A673 (cell line): ENCODE measurements around the gene ETV1. TPM values are rescaled to one million over a fixed set of nuclear protein-coding genes. Genes with fewer than 3 reads are reported as not detected.

Source experiments
- BruUV-seq: library from RNA; stranded (reverse); fragments of 400-500 nt; replicated peaks from 2 replicates; lab custom pipeline; 2021; lab: Mats Ljungman, UMichigan
- CTCF ChIA-PET: fragments of 300-600 bp; sonication (Branson Sonifier 250); formaldehyde crosslinking; loops from one replicate; lab custom pipeline; 2022; ENCODE audit warnings: antibody characterized with exemption; lab: Charles Lee
- POLR2A ChIA-PET: fragments of 300-600 bp; sonication (Branson Sonifier 250); formaldehyde crosslinking; loops from one replicate; lab custom pipeline; 2022; ENCODE audit warnings: antibody characterized with exemption; ENCODE audit not compliant: low non-redundant PET; lab: Charles Lee
- DNase-seq: peaks from one replicate; pipeline ENCODE4 v3.0.0-alpha.2; 2015; ENCODE audit warnings: low spot score
- H3K27ac ChIP-seq: fragments of 200-600 bp; sonication (generic); 2 replicates; pipeline ENCODE4 v1.5.1; 2016; ENCODE audit warnings: mixed run types, low read depth, mild to moderate bottlenecking, mixed read lengths, antibody characterized with exemption, low read length; ENCODE audit not compliant: poor library complexity, severe bottlenecking
- H3K27me3 ChIP-seq: fragments of 200-600 bp; sonication (generic); replicated peaks from 2 replicates; pipeline ENCODE4 v1.6.1; 2017; ENCODE audit warnings: mixed run types, low read depth, mild to moderate bottlenecking, mixed read lengths, antibody characterized with exemption, low read length; ENCODE audit not compliant: insufficient read depth, poor library complexity
- H3K36me3 ChIP-seq: fragments of 200-600 bp; sonication (generic); 2 replicates; pipeline ENCODE4 v1.6.1; 2016; ENCODE audit warnings: mixed run types, mild to moderate bottlenecking, mixed read lengths, antibody characterized with exemption, low read length; ENCODE audit not compliant: insufficient read depth, poor library complexity, severe bottlenecking
- H3K4me1 ChIP-seq: fragments of 200-600 bp; sonication (generic); 2 replicates; pipeline ENCODE4 v1.6.1; 2017; ENCODE audit warnings: mixed run types, mild to moderate bottlenecking, mixed read lengths, antibody characterized with exemption, low read length; ENCODE audit not compliant: insufficient read depth, poor library complexity, severe bottlenecking
- H3K4me3 ChIP-seq: fragments of 200-600 bp; sonication (generic); 2 replicates; pipeline ENCODE4 v1.5.1; 2016; ENCODE audit warnings: low read depth, mixed run types, mild to moderate bottlenecking, mixed read lengths, low read length; ENCODE audit not compliant: poor library complexity, severe bottlenecking
- H3K9me3 ChIP-seq: fragments of 200-600 bp; sonication (generic); 2 replicates; pipeline ENCODE4 v1.6.1; 2016; ENCODE audit warnings: mixed run types, low read depth, mild to moderate bottlenecking, mixed read lengths, antibody characterized with exemption, low read length; ENCODE audit not compliant: poor library complexity, severe bottlenecking
- CTCF ChIP-seq: fragments of 300-800, 200-600 bp; sonication (generic); conservative IDR thresholded peaks from 2 replicates; pipeline ENCODE4 v1.5.1; 2017; ENCODE audit warnings: low read depth, mild to moderate bottlenecking, antibody characterized with exemption, low read length, moderate library complexity, mixed read lengths
- EZH2 ChIP-seq: fragments of 200-600 bp; sonication (generic); IDR thresholded peaks from 2 replicates; pipeline ENCODE4 v1.6.1; 2017; ENCODE audit warnings: borderline replicate concordance, low read depth, mild to moderate bottlenecking, mixed read lengths, antibody characterized with exemption, low read length; ENCODE audit not compliant: poor library complexity, severe bottlenecking
- intact Hi-C: fragments of 100-400 bp; cut with micrococcal nuclease; formaldehyde crosslinking; loops from one replicate; pipeline ENCODE4 v1.10.0; 2022; ENCODE audit not compliant: unreplicated experiment
- total RNA-seq: library from RNA; stranded (reverse); gene quantifications from 2 replicates; pipeline ENCODE4 v1.2.3, GENCODE V29; 2021

The ETV1 gene
- total RNA-seq, 1 experiment from 2014 or later, result 84.1 TPM

- CTCF ChIA-PET, result no interaction called here
- TF ChIP-seq CTCF (no peak), EZH2 (no peak)
- POLR2A ChIA-PET, result no interaction called here
- peak overlapping the region; percentile 91 for H3K27ac ChIP-seq
- no peaks in the 10 kb centered on the region for H3K36me3 ChIP-seq
- BruUV-seq, result no TSS peak
- peaks cover 18% of the 10 kb centered on the region for H3K4me1 ChIP-seq
- DNase-seq, result peak; percentile 100
- H3K27me3 ChIP-seq, result no peaks in the 10 kb centered on the region
- H3K4me3 ChIP-seq, result peak overlapping the region; percentile 62
- intact Hi-C loops, result no loop called here
- no peaks in the 10 kb centered on the region for H3K9me3 ChIP-seq
Measured at GRCh38 chr7:13990984-13991790, 1.7 kb upstream of the ETV1 start.

- intact Hi-C loops, result no loop called here
- no peak for TF ChIP-seq CTCF
- no peak for TF ChIP-seq EZH2
- Histone ChIP-seq H3K9me3 (no peaks in the 10 kb centered on the region), H3K27ac (peak overlapping the region; percentile 83), H3K4me3 (peak overlapping the region; percentile 62), H3K4me1 (peaks cover 24% of the 10 kb centered on the region), H3K36me3 (no peaks in the 10 kb centered on the region), H3K27me3 (no peaks in the 10 kb centered on the region)
- ChIA-PET POLR2A (interaction anchor here (0.6 kb wide), 1 partner anchor 73 kb away, joined by 6 read pairs; no protein-coding TSS in a partner anchor), CTCF (no interaction called here)
- no TSS peak for BruUV-seq
- DNase-seq, result peak; percentile 85
Measured at GRCh38 chr7:13990319-13990983, 985 bp upstream of the ETV1 start.

- POLR2A ChIA-PET, result interaction anchor here (0.5 to 0.6 kb wide), 2 partner anchors 34 to 73 kb away, joined by 5 to 6 read pairs; no protein-coding TSS in a partner anchor
- peak overlapping the region; percentile 62 for H3K4me3 ChIP-seq
- TF ChIP-seq EZH2, result no peak
- no peak for TF ChIP-seq CTCF
- DNase-seq, result no peak
- H3K36me3 ChIP-seq, result no peaks in the 10 kb centered on the region
- peak overlapping the region; percentile 83 for H3K27ac ChIP-seq
- intact Hi-C loops, result loop anchor here (2.0 to 10.0 kb wide), 6 partner anchors 83 to 468 kb away; no protein-coding TSS in a partner anchor
- BruUV-seq, result no TSS peak
- CTCF ChIA-PET, result no interaction called here
- H3K27me3 ChIP-seq, result no peaks in the 10 kb centered on the region
- H3K4me1 ChIP-seq, result peaks cover 26% of the 10 kb centered on the region
- no peaks in the 10 kb centered on the region for H3K9me3 ChIP-seq
Measured at GRCh38 chr7:13989949-13990305, 461 bp upstream of the ETV1 start.
